ENCODE data around the gene SLCO4A1.

GRCh38 chr20:62688083-62688482 is 45.8 kb downstream of the SLCO4A1 start:
- TF ChIP-seq POLR2AphosphoS5 (IDR thresholded peaks at IDR 0.05) = no peak
- no peak for TF ChIP-seq CTCF (IDR thresholded peaks at IDR 0.05)
- no peak for TF ChIP-seq EP300 (IDR thresholded peaks at IDR 0.05)
